22Rv1 (cell line): Measurements from ENCODE around the gene COL4A2.

Experiments
- H3K27ac ChIP-seq: fragments of 450-650 bp; 2 replicates; pipeline ENCODE4 v1.5.1; 2017
- ZFX ChIP-seq: fragments of 450-650 bp; IDR thresholded peaks from 2 replicates; pipeline ENCODE4 v1.6.1; 2017; ENCODE audit warnings: antibody characterized with exemption, borderline replicate concordance
- TF ChIP-seq, protein P1 (sequence below): fragments of 450-650 bp; IDR thresholded peaks from 2 replicates; pipeline ENCODE4 v1.5.1; 2017; ENCODE audit warnings: mild to moderate bottlenecking

The COL4A2 gene

DNA sequence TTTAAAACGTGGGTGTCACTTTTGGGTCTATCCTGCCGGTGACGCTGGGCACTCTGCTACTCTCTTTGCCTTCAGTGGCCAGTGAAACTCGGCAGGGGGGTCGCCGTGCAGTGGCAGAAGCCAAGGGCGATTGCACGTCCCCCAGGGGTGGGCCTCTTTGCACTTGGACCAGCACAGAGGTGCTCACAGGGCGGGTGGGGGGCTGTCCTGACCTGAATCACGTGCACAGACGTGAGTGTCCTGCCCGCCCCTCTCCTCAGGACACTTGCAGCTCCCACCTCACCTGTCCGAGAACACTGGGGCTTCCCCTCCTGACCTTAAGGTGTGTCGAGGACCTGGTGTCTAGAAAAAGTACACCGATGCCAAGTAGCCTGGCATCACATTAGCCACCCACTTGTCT is 16.3 kb upstream of the COL4A2 start:
- no peak for TF ChIP-seq ZFX
- TF ChIP-seq, protein P1, sequence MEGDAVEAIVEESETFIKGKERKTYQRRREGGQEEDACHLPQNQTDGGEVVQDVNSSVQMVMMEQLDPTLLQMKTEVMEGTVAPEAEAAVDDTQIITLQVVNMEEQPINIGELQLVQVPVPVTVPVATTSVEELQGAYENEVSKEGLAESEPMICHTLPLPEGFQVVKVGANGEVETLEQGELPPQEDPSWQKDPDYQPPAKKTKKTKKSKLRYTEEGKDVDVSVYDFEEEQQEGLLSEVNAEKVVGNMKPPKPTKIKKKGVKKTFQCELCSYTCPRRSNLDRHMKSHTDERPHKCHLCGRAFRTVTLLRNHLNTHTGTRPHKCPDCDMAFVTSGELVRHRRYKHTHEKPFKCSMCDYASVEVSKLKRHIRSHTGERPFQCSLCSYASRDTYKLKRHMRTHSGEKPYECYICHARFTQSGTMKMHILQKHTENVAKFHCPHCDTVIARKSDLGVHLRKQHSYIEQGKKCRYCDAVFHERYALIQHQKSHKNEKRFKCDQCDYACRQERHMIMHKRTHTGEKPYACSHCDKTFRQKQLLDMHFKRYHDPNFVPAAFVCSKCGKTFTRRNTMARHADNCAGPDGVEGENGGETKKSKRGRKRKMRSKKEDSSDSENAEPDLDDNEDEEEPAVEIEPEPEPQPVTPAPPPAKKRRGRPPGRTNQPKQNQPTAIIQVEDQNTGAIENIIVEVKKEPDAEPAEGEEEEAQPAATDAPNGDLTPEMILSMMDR, result no peak

DNA sequence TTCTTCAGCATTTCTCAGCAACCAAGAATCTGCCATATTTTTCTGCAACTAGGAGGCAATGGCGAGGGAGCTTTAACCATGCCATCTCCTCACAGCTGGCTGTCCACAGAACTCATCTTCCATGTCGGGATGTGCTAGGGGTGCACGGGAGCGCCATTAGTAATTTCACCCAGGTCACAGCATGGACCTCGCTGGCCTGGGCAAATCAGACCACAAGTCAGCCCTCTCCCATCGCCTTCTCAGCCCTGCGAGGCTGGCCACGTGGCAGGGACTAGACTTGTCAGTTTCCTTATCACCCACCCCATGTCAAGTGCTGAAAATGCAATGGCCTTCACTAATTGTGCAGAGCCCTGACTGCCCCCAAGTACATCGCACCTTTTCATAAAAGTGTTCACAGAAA is 15.8 kb upstream of the COL4A2 start:
- H3K27ac ChIP-seq, result no peak overlapping the region
- TF ChIP-seq, protein P1, result no peak
- TF ChIP-seq ZFX, result no peak

More for the DNA sequence above, 16.3 kb upstream of the COL4A2 start:
- H3K27ac ChIP-seq, result no peak overlapping the region

DNA sequence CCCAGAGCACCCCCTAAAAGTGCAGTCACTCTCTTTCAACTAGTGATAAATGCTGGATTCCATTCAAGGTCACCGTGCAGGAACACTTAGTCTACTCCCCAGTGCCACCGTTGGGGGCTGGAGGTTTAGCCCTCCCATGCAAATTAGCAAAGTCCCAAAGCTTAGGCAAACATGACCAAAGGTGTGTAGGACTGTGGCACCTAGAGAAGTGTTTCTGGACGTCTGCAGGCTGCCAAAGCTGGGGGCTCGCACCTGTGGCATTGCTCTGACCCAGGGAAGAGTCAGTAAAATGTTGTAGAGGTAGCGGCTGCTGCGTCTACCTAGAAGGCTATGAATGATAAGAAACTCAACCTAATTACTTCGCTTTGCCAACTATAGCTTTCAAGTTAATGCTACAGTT is 14.0 kb upstream of the COL4A2 start:
- no peak overlapping the region for H3K27ac ChIP-seq
- no peak for TF ChIP-seq ZFX
- TF ChIP-seq, protein P1, result no peak

DNA sequence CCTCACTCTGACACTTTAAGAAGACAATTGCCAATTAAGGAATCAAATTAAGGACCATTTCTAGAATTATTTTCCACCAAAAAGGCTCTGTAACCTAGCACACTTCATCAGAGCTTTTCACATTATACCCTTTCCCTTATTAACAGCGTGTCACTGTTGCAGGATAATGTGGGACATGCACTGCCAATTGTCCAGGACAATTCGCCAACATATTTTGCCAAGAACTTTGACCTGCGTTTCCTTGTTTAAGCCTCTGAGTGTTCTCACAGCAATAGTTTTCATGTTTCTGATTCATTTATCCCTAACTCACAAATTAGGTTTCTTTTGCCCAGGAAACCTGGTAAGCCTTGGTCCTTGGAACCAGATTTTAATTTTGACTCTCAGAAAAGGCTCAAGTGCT is 13.4 kb upstream of the COL4A2 start:
- TF ChIP-seq, protein P1, result no peak
- no peak for TF ChIP-seq ZFX
- H3K27ac ChIP-seq, result no peak overlapping the region

DNA sequence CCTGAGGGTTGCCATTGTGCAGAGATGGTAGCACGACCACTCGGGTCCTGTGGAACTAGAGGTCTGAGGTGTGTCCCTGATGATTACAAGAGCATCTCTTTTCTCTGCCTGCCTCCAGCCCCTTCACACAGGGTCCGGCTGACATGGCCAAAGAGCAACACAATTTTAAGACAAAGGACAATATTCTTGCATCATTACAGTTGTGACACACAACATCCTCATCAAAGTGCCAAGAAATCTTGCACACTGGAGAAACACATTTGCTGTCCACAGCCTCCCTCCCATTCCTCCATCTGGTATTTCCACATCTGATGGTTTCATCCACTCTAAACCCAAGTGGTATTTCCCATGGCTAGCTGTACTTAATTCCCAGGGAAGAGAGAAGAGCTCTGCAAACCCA is 12.9 kb upstream of the COL4A2 start:
- H3K27ac ChIP-seq, result no peak overlapping the region
- TF ChIP-seq ZFX, result no peak
- TF ChIP-seq, protein P1, result no peak

DNA sequence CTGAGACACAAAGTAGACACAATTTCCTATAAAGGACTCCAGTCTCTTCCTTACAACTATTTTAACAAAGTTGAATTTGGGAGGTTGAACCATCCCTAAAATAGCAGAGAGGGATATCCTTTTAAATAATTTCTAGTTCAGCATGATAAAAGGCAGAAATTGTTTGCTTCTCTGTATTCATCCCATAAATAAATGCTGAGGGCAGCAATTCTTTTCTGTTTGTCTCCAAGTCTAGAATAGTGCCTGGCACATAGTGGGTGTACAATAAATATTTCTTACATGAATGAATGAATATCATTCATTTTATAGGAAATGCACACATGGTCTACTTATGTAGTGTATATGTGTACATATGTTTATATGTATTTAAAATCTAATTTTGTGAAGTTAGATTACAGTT is 12.5 kb upstream of the COL4A2 start:
- H3K27ac ChIP-seq, result no peak overlapping the region
- TF ChIP-seq, protein P1, result no peak
- TF ChIP-seq ZFX, result no peak

DNA sequence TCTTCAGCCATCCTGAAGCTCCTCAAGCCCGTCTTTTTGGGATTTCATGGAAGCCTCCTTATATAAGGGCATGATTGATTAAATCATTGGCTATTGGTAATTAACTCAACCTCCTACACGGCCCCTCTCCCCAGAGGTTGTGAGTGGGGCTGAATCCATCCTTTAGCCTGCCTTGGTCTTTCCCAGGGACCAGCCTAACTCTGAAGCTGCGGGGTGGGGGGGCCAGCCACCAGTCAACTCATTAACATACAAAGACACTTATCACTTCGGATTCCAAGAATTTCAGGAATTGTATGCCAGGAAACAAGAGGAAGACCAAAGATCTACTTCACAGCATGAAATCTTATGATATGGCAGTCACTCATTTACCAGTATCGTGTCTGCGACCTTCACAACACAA is 10.1 kb upstream of the COL4A2 start:
- TF ChIP-seq ZFX, result no peak
- TF ChIP-seq, protein P1, result no peak
- no peak overlapping the region for H3K27ac ChIP-seq
